IMR-90 (cell line): ENCODE measurements around the gene ITCH. TPM values are rescaled to one million over a fixed set of nuclear protein-coding genes. Genes with fewer than 3 reads are reported as not detected.

Source experiments
- ATAC-seq: fragments of 200-7000 bp; cut with Tn5 transposase; 2 replicates; pipeline ENCODE4 v1.9.1; 2020; ENCODE audit warnings: low read depth, mild to moderate bottlenecking, moderate library complexity
- BruUV-seq: library from RNA; stranded (reverse); fragments of 400-500 nt; replicated peaks from 2 replicates; lab custom pipeline; 2021; lab: Mats Ljungman, UMichigan
- CTCF ChIA-PET: fragments of 300-600 bp; formaldehyde crosslinking; extraction: SDS; loops from one replicate; lab custom pipeline; 2021; ENCODE audit warnings: antibody characterized with exemption; lab: Yijun Ruan, JAX
- POLR2A ChIA-PET: fragments of 300-600 bp; sonication (Branson Sonifier 250); formaldehyde crosslinking; loops from one replicate; lab custom pipeline; 2022; ENCODE audit warnings: antibody characterized with exemption; ENCODE audit not compliant: unreplicated experiment; lab: Charles Lee
- DNase-seq: peaks from one replicate; pipeline ENCODE4 v3.0.0; 2013
- H2AFZ ChIP-seq: replicated peaks from 2 replicates; pipeline ENCODE3; 2013; ENCODE audit warnings: low read length, mild to moderate bottlenecking; ENCODE audit not compliant: poor library complexity
- H2AK5ac ChIP-seq: 2 replicates; pipeline ENCODE4 v1.6.1; 2013; ENCODE audit warnings: low read depth, low read length, inconsistent platforms
- H2AK9ac ChIP-seq: replicated peaks from 2 replicates; pipeline ENCODE3; 2013; ENCODE audit warnings: mild to moderate bottlenecking, low read depth, low read length, moderate library complexity; ENCODE audit not compliant: poor library complexity
- H2BK120ac ChIP-seq: 2 replicates; pipeline ENCODE4 v1.6.1; 2013; ENCODE audit warnings: low read depth, low read length, inconsistent platforms
- H2BK15ac ChIP-seq: 3 replicates; pipeline ENCODE4 v1.6.1; 2013; ENCODE audit warnings: low read depth, low read length, inconsistent platforms
- H2BK20ac ChIP-seq: 2 replicates; pipeline ENCODE4 v1.6.1; 2013; ENCODE audit warnings: low read depth, mild to moderate bottlenecking, inconsistent platforms, low read length, moderate library complexity
- H2BK5ac ChIP-seq: 2 replicates; pipeline ENCODE4 v1.6.1; 2013; ENCODE audit warnings: mild to moderate bottlenecking, low read depth, low read length, inconsistent platforms; ENCODE audit not compliant: poor library complexity, severe bottlenecking
- H3K14ac ChIP-seq: replicated peaks from 2 replicates; pipeline ENCODE4 v1.6.1; 2013; ENCODE audit warnings: low read depth, low read length, inconsistent platforms
- H3K18ac ChIP-seq: 2 replicates; pipeline ENCODE4 v1.6.1; 2013; ENCODE audit warnings: low read depth, low read length, control low read depth
- H3K23ac ChIP-seq: 2 replicates; pipeline ENCODE4 v1.6.1; 2013; ENCODE audit warnings: low read depth, low read length, inconsistent platforms
- H3K27ac ChIP-seq: 2 replicates; pipeline ENCODE4 v1.5.1; 2013; ENCODE audit warnings: mild to moderate bottlenecking, control low read depth, low read length; ENCODE audit not compliant: insufficient read depth
- H3K27me3 ChIP-seq: 2 replicates; pipeline ENCODE4 v1.6.1; 2013; ENCODE audit warnings: low read length; ENCODE audit not compliant: control insufficient read depth, insufficient read depth
- H3K36me3 ChIP-seq: 2 replicates; pipeline ENCODE4 v1.6.1; 2013; ENCODE audit warnings: low read length, mixed read lengths; ENCODE audit not compliant: control insufficient read depth, insufficient read depth
- H3K4ac ChIP-seq: 2 replicates; pipeline ENCODE4 v1.6.1; 2013; ENCODE audit warnings: low read depth, low read length, inconsistent platforms
- H3K4me1 ChIP-seq: 2 replicates; pipeline ENCODE4 v1.6.1; 2013; ENCODE audit warnings: low read length, mixed read lengths; ENCODE audit not compliant: control insufficient read depth, insufficient read depth
- H3K4me2 ChIP-seq: 2 replicates; pipeline ENCODE4 v1.6.1; 2013; ENCODE audit warnings: low read depth, mild to moderate bottlenecking, control low read depth, low read length, moderate library complexity
- H3K4me3 ChIP-seq: 2 replicates; pipeline ENCODE4 v1.5.1; 2013; ENCODE audit warnings: low read depth, mild to moderate bottlenecking, control low read depth, low read length, moderate library complexity; ENCODE audit not compliant: insufficient read depth
- H3K56ac ChIP-seq: 2 replicates; pipeline ENCODE4 v1.6.1; 2013; ENCODE audit warnings: low read length, inconsistent platforms; ENCODE audit not compliant: insufficient read depth; ENCODE audit errors: extremely low read depth
- H3K79me1 ChIP-seq, 2 experiments: 2 replicates each; pipeline ENCODE4 v1.6.1; 2013; ENCODE audit warnings: low read length in 2 of 2, inconsistent platforms in 1 of 2, low read depth in 1 of 2
- H3K9ac ChIP-seq: 2 replicates; pipeline ENCODE4 v1.6.1; 2013; ENCODE audit warnings: low read depth, low read length, control low read depth
- H3K9me1 ChIP-seq: 2 replicates; pipeline ENCODE4 v1.6.1; 2013; ENCODE audit warnings: low read length, inconsistent platforms; ENCODE audit not compliant: insufficient read depth
- H3K9me3 ChIP-seq: 2 replicates; pipeline ENCODE4 v1.6.1; 2013; ENCODE audit warnings: low read length; ENCODE audit not compliant: control insufficient read depth, insufficient read depth
- H4K20me1 ChIP-seq: 2 replicates; pipeline ENCODE4 v1.6.1; 2013; ENCODE audit warnings: low read length, inconsistent platforms; ENCODE audit not compliant: insufficient read depth
- H4K5ac ChIP-seq: 2 replicates; pipeline ENCODE4 v1.6.1; 2013; ENCODE audit warnings: mild to moderate bottlenecking, low read depth, low read length, control low read depth
- H4K8ac ChIP-seq, 2 experiments: 2 replicates each; pipeline ENCODE4 v1.6.1; 2013; ENCODE audit warnings: low read depth in 2 of 2, low read length in 2 of 2, control low read depth in 1 of 2, inconsistent platforms in 1 of 2
- H4K91ac ChIP-seq: 2 replicates; pipeline ENCODE4 v1.6.1; 2013; ENCODE audit warnings: low read depth, low read length, inconsistent platforms; ENCODE audit not compliant: insufficient read depth
- BHLHE40 ChIP-seq: fragments of 150-350 bp; IDR thresholded peaks from 2 replicates; pipeline ENCODE4 v1.6.1; 2016; ENCODE audit warnings: mild to moderate bottlenecking, low read depth, low read length
- CEBPB ChIP-seq: IDR thresholded peaks from 2 replicates; pipeline ENCODE4 v1.6.1; 2012; ENCODE audit warnings: low read depth, low read length, improper control_type of control experiment
- CHD1 ChIP-seq: IDR thresholded peaks from 2 replicates; pipeline ENCODE4 v1.6.1; 2012; ENCODE audit warnings: low read depth, low read length, improper control_type of control experiment
- FOS ChIP-seq: fragments of 150-350 bp; IDR thresholded peaks from 2 replicates; pipeline ENCODE4 v1.6.1; 2016; ENCODE audit warnings: low read depth, low read length
- MAFK ChIP-seq: IDR thresholded peaks from 2 replicates; pipeline ENCODE4 v1.6.1; 2012; ENCODE audit warnings: low read depth, low read length, improper control_type of control experiment
- MAZ ChIP-seq: IDR thresholded peaks from 2 replicates; pipeline ENCODE4 v1.6.1; 2012; ENCODE audit warnings: low read depth, mild to moderate bottlenecking, low read length, improper control_type of control experiment, moderate library complexity, borderline replicate concordance
- MXI1 ChIP-seq: IDR thresholded peaks from 2 replicates; pipeline ENCODE4 v1.6.1; 2012; ENCODE audit warnings: low read depth, mild to moderate bottlenecking, low read length, moderate library complexity, borderline replicate concordance
- NFE2L2 ChIP-seq: fragments of 150-350 bp; IDR thresholded peaks from 2 replicates; pipeline ENCODE4 v1.6.1; 2016; ENCODE audit warnings: low read depth, mild to moderate bottlenecking, low read length
- POLR2A ChIP-seq: IDR thresholded peaks from 2 replicates; pipeline ENCODE4 v1.6.1; 2012; ENCODE audit warnings: mild to moderate bottlenecking, low read depth, low read length
- RAD21 ChIP-seq: IDR thresholded peaks from 2 replicates; pipeline ENCODE4 v1.6.1; 2012; ENCODE audit warnings: low read length, improper control_type of control experiment
- RCOR1 ChIP-seq: IDR thresholded peaks from 2 replicates; pipeline ENCODE4 v1.6.1; 2012; ENCODE audit warnings: mild to moderate bottlenecking, low read length, improper control_type of control experiment; ENCODE audit not compliant: insufficient replicate concordance
- RFX5 ChIP-seq: IDR thresholded peaks from 2 replicates; pipeline ENCODE4 v1.8.0; 2012; ENCODE audit warnings: low read depth, mild to moderate bottlenecking, low read length, moderate library complexity
- SMC3 ChIP-seq: fragments of 150-350 bp; IDR thresholded peaks from 2 replicates; pipeline ENCODE4 v1.6.1; 2016; ENCODE audit warnings: low read depth, mild to moderate bottlenecking, antibody characterized with exemption, low read length, moderate library complexity
- WGBS, 2 experiments: methylation state at CpG; one replicate each; pipeline versions ENCODE4 v1.1.5 to v1.1.7; 2013; ENCODE audit warnings: missing lambda C conversion rate in 2 of 2; ENCODE audit not compliant: insufficient read length in 1 of 2; ENCODE audit errors: extremely low coverage in 2 of 2; 5-methylcytosine and 5-hydroxymethylcytosine counted together
- dilution Hi-C: fragments of 300-500 bp; cut with HindIII; formaldehyde crosslinking; loops from one replicate; pipeline ENCODE4 v1.14.3; 2018; ENCODE audit warnings: low sequenced_read_pairs; ENCODE audit not compliant: unreplicated experiment
- in situ Hi-C: fragments of 300-500 bp; cut with MboI; formaldehyde crosslinking; loops from 3 replicates; pipeline ENCODE4 v1.14.3; 2019; ENCODE audit warnings: low sequenced_read_pairs, inconsistent platforms, mixed read lengths
- intact Hi-C: fragments of 100-400 bp; cut with micrococcal nuclease; formaldehyde crosslinking; loops from 2 replicates; pipeline ENCODE4 v1.10.0; 2022
- polyA plus RNA-seq, 3 experiments: library from polyadenylated mRNA; depleted of rRNA; stranded (reverse); fragments of >200 nt; gene quantifications; 2 replicates each; pipeline ENCODE4 v1.2.3, GENCODE V29; 2012; ENCODE audit warnings: low replicate concordance in 1 of 3
- total RNA-seq: library from RNA; depleted of rRNA; stranded (reverse); fragments of >200 nt; gene quantifications from 2 replicates; pipeline ENCODE4 v1.2.3, GENCODE V29; 2012
- TF ChIP-seq, protein P1 (sequence below): fragments of 150-350 bp; IDR thresholded peaks from 2 replicates; pipeline ENCODE4 v1.6.1; 2017; ENCODE audit warnings: mild to moderate bottlenecking, antibody characterized with exemption, low read length, low read depth
- TF ChIP-seq, protein P2 (sequence below): conservative IDR thresholded peaks from 2 replicates; pipeline ENCODE4 v1.5.1; 2012; ENCODE audit warnings: mild to moderate bottlenecking, low read depth, low read length, improper control_type of control experiment
- TF ChIP-seq, protein P3 (sequence below): fragments of 150-350 bp; IDR thresholded peaks from 2 replicates; pipeline ENCODE4 v1.6.1; 2016; ENCODE audit warnings: low read depth, mild to moderate bottlenecking, low read length, moderate library complexity, borderline replicate concordance

Gene ITCH
- total and polyA plus RNA-seq, 2 of the 4 experiments (the other 2 are of a cell fraction) = 12.7 to 94.6 TPM

DNA sequence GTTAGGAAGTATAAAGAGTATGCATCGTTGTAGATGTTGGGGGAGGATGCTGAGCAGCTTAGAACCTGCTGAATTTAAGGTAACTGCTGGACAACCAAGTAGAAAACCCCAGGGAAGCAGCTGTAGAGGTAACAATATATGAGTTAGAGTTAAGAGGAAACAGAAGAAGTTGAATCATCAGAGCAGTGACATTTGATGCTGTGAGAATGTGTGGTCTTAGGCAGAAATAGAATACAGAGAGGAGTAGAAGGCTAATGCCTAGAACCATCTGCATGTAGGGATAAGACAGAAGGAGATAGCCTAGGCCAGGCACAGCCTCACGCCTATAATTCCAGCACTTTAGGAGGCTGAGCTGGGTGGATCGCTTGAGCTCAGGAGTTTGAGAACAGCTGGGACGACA is 130.6 kb downstream of the ITCH start:
- H4K91ac ChIP-seq = no peak overlapping the region
- peaks cover 18 to 41% of the 10 kb centered on the region in 2 experiments; a peak in 3 of 4 replicates for H3K79me1 ChIP-seq
- H2BK120ac ChIP-seq = no peak overlapping the region
- H3K4me3 ChIP-seq = no peak overlapping the region
- H3K27ac ChIP-seq = no peak overlapping the region
- no peaks in the 10 kb centered on the region for H3K4me1 ChIP-seq
- TF ChIP-seq CHD1 (no peak), CEBPB (no peak), MAZ (no peak), MAFK (no peak), RCOR1 (no peak), RAD21 (no peak), BHLHE40 (no peak), POLR2A (no peak), RFX5 (no peak), MXI1 (no peak), SMC3 (no peak), NFE2L2 (no peak), FOS (no peak)
- TF ChIP-seq, protein P1, sequence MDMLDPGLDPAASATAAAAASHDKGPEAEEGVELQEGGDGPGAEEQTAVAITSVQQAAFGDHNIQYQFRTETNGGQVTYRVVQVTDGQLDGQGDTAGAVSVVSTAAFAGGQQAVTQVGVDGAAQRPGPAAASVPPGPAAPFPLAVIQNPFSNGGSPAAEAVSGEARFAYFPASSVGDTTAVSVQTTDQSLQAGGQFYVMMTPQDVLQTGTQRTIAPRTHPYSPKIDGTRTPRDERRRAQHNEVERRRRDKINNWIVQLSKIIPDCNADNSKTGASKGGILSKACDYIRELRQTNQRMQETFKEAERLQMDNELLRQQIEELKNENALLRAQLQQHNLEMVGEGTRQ = no peak
- TF ChIP-seq, protein P2, sequence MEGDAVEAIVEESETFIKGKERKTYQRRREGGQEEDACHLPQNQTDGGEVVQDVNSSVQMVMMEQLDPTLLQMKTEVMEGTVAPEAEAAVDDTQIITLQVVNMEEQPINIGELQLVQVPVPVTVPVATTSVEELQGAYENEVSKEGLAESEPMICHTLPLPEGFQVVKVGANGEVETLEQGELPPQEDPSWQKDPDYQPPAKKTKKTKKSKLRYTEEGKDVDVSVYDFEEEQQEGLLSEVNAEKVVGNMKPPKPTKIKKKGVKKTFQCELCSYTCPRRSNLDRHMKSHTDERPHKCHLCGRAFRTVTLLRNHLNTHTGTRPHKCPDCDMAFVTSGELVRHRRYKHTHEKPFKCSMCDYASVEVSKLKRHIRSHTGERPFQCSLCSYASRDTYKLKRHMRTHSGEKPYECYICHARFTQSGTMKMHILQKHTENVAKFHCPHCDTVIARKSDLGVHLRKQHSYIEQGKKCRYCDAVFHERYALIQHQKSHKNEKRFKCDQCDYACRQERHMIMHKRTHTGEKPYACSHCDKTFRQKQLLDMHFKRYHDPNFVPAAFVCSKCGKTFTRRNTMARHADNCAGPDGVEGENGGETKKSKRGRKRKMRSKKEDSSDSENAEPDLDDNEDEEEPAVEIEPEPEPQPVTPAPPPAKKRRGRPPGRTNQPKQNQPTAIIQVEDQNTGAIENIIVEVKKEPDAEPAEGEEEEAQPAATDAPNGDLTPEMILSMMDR = no peak
- TF ChIP-seq, protein P3, sequence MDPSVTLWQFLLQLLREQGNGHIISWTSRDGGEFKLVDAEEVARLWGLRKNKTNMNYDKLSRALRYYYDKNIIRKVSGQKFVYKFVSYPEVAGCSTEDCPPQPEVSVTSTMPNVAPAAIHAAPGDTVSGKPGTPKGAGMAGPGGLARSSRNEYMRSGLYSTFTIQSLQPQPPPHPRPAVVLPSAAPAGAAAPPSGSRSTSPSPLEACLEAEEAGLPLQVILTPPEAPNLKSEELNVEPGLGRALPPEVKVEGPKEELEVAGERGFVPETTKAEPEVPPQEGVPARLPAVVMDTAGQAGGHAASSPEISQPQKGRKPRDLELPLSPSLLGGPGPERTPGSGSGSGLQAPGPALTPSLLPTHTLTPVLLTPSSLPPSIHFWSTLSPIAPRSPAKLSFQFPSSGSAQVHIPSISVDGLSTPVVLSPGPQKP = no peak
- peaks cover 1% of the 10 kb centered on the region; the same call in 1 of the 2 replicates for H3K9me1 ChIP-seq
- no peak overlapping the region for H2BK20ac ChIP-seq
- no peak overlapping the region for H2AK9ac ChIP-seq
- no peak overlapping the region for H4K5ac ChIP-seq
- peak; percentile 55 for DNase-seq
- no peak overlapping the region for H2AFZ ChIP-seq
- H3K9ac ChIP-seq = no peak overlapping the region
- H4K20me1 ChIP-seq = no peaks in the 10 kb centered on the region
- ATAC-seq = peak; percentile 71
- POLR2A ChIA-PET = no interaction called here
- no peak overlapping the region for H3K18ac ChIP-seq
- WGBS, 2 experiments = 86% methylated on average over 4 of the region's 4 CpGs; no CpG with 5 or more reads in 1 of the 2 experiments
- H3K23ac ChIP-seq = peak overlapping the region; percentile 40; the same call in 1 of the 2 replicates
- no TSS peak for BruUV-seq
- H4K8ac ChIP-seq = no peak overlapping the region
- no peak overlapping the region for H3K14ac ChIP-seq
- H2BK15ac ChIP-seq = no peak overlapping the region
- H2AK5ac ChIP-seq = no peak overlapping the region
- no peak overlapping the region for H3K56ac ChIP-seq
- H3K4me2 ChIP-seq = no peak overlapping the region
- in situ Hi-C loops = no loop called here
- no peak overlapping the region for H3K4ac ChIP-seq
- no peaks in the 10 kb centered on the region for H3K27me3 ChIP-seq
- intact Hi-C loops = no loop called here
- dilution Hi-C loops = no loop called here
- H2BK5ac ChIP-seq = no peak overlapping the region
- peaks cover 51% of the 10 kb centered on the region for H3K36me3 ChIP-seq
- no peaks in the 10 kb centered on the region for H3K9me3 ChIP-seq
- CTCF ChIA-PET = no interaction called here
